B cell (primary cell): Measurements from ENCODE around the gene FOXP4.

ENCODE experiments used
- CTCF ChIP-seq: fragments of 200-600 bp; IDR thresholded peaks from one replicate; pipeline ENCODE4 v1.8.0; 2022; ENCODE audit warnings: antibody characterized with exemption, mild to moderate bottlenecking
- EZH2 ChIP-seq: IDR thresholded peaks from 2 replicates; pipeline ENCODE4 v1.6.1; 2012; ENCODE audit warnings: borderline replicate concordance, low read depth, mild to moderate bottlenecking, moderate library complexity, low read length; ENCODE audit not compliant: insufficient read depth, poor library complexity, severe bottlenecking

- TF ChIP-seq CTCF (no peak), EZH2 (no peak)
These were observed 100.9 kb downstream of the FOXP4 start for GRCh38 chr6:41647061-41647511.
